HL-60 (cell line): Measurements from ENCODE around the gene IFRD2.

Experiments used
- DNase-seq, 2 experiments: peaks; one replicate each; pipeline ENCODE4 v3.0.0-alpha.2; 2010 to 2020; ENCODE audit warnings: low read depth in 1 of 2, low spot score in 1 of 2
- H3K27ac ChIP-seq: fragments of 250-450 bp; sonication (Bioruptor Pico); replicated peaks from 2 replicates; pipeline ENCODE4 v1.5.1; 2020; ENCODE audit warnings: mild to moderate bottlenecking, moderate library complexity
- H3K27me3 ChIP-seq: fragments of 250-450 bp; sonication (Bioruptor Pico); 2 replicates; pipeline ENCODE4 v1.5.1; 2021; ENCODE audit warnings: mild to moderate bottlenecking, moderate library complexity; ENCODE audit not compliant: insufficient read depth, poor library complexity, severe bottlenecking
- H3K4me3 ChIP-seq: replicated peaks from 2 replicates; pipeline ENCODE4 v1.5.1; 2011; ENCODE audit warnings: mild to moderate bottlenecking, control low read depth, low read length; ENCODE audit not compliant: insufficient read depth
- CTCF ChIP-seq: IDR thresholded peaks from one replicate; pipeline ENCODE4 v1.5.1; 2011; ENCODE audit warnings: low read length, control low read depth, inconsistent platforms; ENCODE audit not compliant: insufficient read depth
- GABPA ChIP-seq: IDR thresholded peaks from 2 replicates; pipeline ENCODE4 v1.6.1; 2012; ENCODE audit warnings: low read depth
- POLR2AphosphoS5 ChIP-seq: IDR thresholded peaks from 2 replicates; pipeline ENCODE4 v1.6.1; 2012; ENCODE audit warnings: low read depth
- REST ChIP-seq: IDR thresholded peaks from 2 replicates; pipeline ENCODE4 v1.6.1; 2012; ENCODE audit warnings: low read depth; ENCODE audit not compliant: insufficient replicate concordance
- SPI1 ChIP-seq: IDR thresholded peaks from 2 replicates; pipeline ENCODE4 v1.6.1; 2012; ENCODE audit warnings: low read depth, mild to moderate bottlenecking, borderline replicate concordance

Gene IFRD2

GRCh38 chr3:50327943-50328691 is 35.9 kb upstream of the IFRD2 start, which contains the start of gene TUSC2:
TUSC2 (minus strand) TSS chr3:50328223; CDS start chr3:50328099, 124 bp downstream.
- TF ChIP-seq POLR2AphosphoS5 = peak; percentile 55; the same call in 1 of the 2 replicates
- TF ChIP-seq REST = peak; percentile 47
- no peak for TF ChIP-seq CTCF
- peak; percentile 89 for TF ChIP-seq SPI1
- peak; percentile 88 for TF ChIP-seq GABPA
- DNase-seq = peak; percentile 97 to 98

GRCh38 chr3:50327129-50327528 is 34.9 kb upstream of the IFRD2 start:
- no peak for DNase-seq
- Histone ChIP-seq H3K4me3 (peak overlapping the region; percentile 94), H3K27me3 (no peaks in the 10 kb centered on the region), H3K27ac (peak overlapping the region; percentile 75)
- no peak for TF ChIP-seq CTCF
- no peak for TF ChIP-seq SPI1
- no peak for TF ChIP-seq REST
- no peak for TF ChIP-seq GABPA
- TF ChIP-seq POLR2AphosphoS5 = no peak

More at GRCh38 chr3:50327943-50328691, 35.9 kb upstream of the IFRD2 start, which contains the start of gene TUSC2:
- Histone ChIP-seq H3K27ac (peak within 1 kb of the TSS; percentile 75), H3K4me3 (peak within 1 kb of the TSS; percentile 94), H3K27me3 (no peaks in the 10 kb centered on the region)

- Histone ChIP-seq H3K27ac (peak overlapping the region; percentile 50), H3K27me3 (no peaks in the 10 kb centered on the region), H3K4me3 (no peak overlapping the region)
- TF ChIP-seq SPI1 (no peak), POLR2AphosphoS5 (no peak), CTCF (no peak), REST (no peak), GABPA (no peak)
- DNase-seq = no peak
Measured at GRCh38 chr3:50326182-50326541, 33.9 kb upstream of the IFRD2 start.
